Measurements from ENCODE around the gene MICU2.

Gene MICU2

GRCh38 chr13:21522847-21523246 is 81.1 kb downstream of the MICU2 start:
- Histone ChIP-seq H3K4me3 (ENCODE audit: insufficient read depth, low read length, poor library complexity, severe bottlenecking) (no peak overlapping the region), H3K9ac (ENCODE audit: low read length) (no peak overlapping the region), H3K27me3 (ENCODE audit: low read length) (no peaks in the 10 kb centered on the region), H3K36me3 (ENCODE audit: low read length) (peaks cover 8% of the 10 kb centered on the region; the same call in 1 of the 2 replicates), H3K27ac (ENCODE audit: low read depth, low read length) (no peak overlapping the region), H3F3A (ENCODE audit: insufficient read depth) (no peaks in the 10 kb centered on the region), H3K9me2 (replicated peaks; ENCODE audit: insufficient read depth, low read length) (no peaks in the 10 kb centered on the region), H4K20me1 (ENCODE audit: low read depth, low read length) (no peaks in the 10 kb centered on the region), H3K4me2 (ENCODE audit: low read depth, low read length, poor library complexity, severe bottlenecking) (no peak overlapping the region), H3K79me2 (ENCODE audit: insufficient read depth, low read length) (no peaks in the 10 kb centered on the region), H2AFZ (ENCODE audit: low read depth, low read length, severe bottlenecking) (no peak overlapping the region), H3K9me3 (ENCODE audit: insufficient read depth, low read length) (no peaks in the 10 kb centered on the region)
- TF ChIP-seq CTCF (IDR thresholded peaks at IDR 0.05; ENCODE audit: insufficient read depth, low read length, poor library complexity, severe bottlenecking) (no peak), EZH2phosphoT487 (conservative IDR thresholded peaks at IDR 0.05; ENCODE audit: low read length) (no peak)

- Histone ChIP-seq H3K4me3 (ENCODE audit: insufficient read depth, low read length, poor library complexity, severe bottlenecking) (no peak overlapping the region), H3K9ac (ENCODE audit: low read length) (no peak overlapping the region), H2AFZ (ENCODE audit: low read depth, low read length, severe bottlenecking) (no peak overlapping the region), H3K9me3 (ENCODE audit: insufficient read depth, low read length) (no peaks in the 10 kb centered on the region), H3K79me2 (ENCODE audit: insufficient read depth, low read length) (no peaks in the 10 kb centered on the region), H4K20me1 (ENCODE audit: low read depth, low read length) (no peaks in the 10 kb centered on the region), H3K27ac (ENCODE audit: low read depth, low read length) (no peak overlapping the region), H3F3A (ENCODE audit: insufficient read depth) (no peaks in the 10 kb centered on the region), H3K9me2 (replicated peaks; ENCODE audit: insufficient read depth, low read length) (no peaks in the 10 kb centered on the region), H3K4me2 (ENCODE audit: low read depth, low read length, poor library complexity, severe bottlenecking) (no peak overlapping the region), H3K27me3 (ENCODE audit: low read length) (no peaks in the 10 kb centered on the region), H3K36me3 (ENCODE audit: low read length) (peaks cover 8% of the 10 kb centered on the region; the same call in 1 of the 2 replicates)
- TF ChIP-seq EZH2phosphoT487 (conservative IDR thresholded peaks at IDR 0.05; ENCODE audit: low read length) (no peak), CTCF (IDR thresholded peaks at IDR 0.05; ENCODE audit: insufficient read depth, low read length, poor library complexity, severe bottlenecking) (no peak)
Measured at GRCh38 chr13:21522130-21522529, 81.8 kb downstream of the MICU2 start.

- Histone ChIP-seq H3K9ac (ENCODE audit: low read length) (no peak overlapping the region), H3K4me3 (ENCODE audit: insufficient read depth, low read length, poor library complexity, severe bottlenecking) (no peak overlapping the region), H3K9me3 (ENCODE audit: insufficient read depth, low read length) (no peaks in the 10 kb centered on the region), H3K9me2 (replicated peaks; ENCODE audit: insufficient read depth, low read length) (no peaks in the 10 kb centered on the region), H3K27me3 (ENCODE audit: low read length) (no peaks in the 10 kb centered on the region), H3K27ac (ENCODE audit: low read depth, low read length) (no peak overlapping the region), H4K20me1 (ENCODE audit: low read depth, low read length) (no peaks in the 10 kb centered on the region), H3K4me2 (ENCODE audit: low read depth, low read length, poor library complexity, severe bottlenecking) (no peak overlapping the region), H2AFZ (ENCODE audit: low read depth, low read length, severe bottlenecking) (no peak overlapping the region), H3K36me3 (ENCODE audit: low read length) (peaks cover 8% of the 10 kb centered on the region; the same call in 1 of the 2 replicates), H3F3A (ENCODE audit: insufficient read depth) (0 out of 2 replicates have a peak, but pooled peaks cover 4% of the 10 kb centered on the region), H3K79me2 (ENCODE audit: insufficient read depth, low read length) (no peaks in the 10 kb centered on the region)
- no peak for TF ChIP-seq CTCF (IDR thresholded peaks at IDR 0.05; ENCODE audit: insufficient read depth, low read length, poor library complexity, severe bottlenecking)
- no peak for TF ChIP-seq EZH2phosphoT487 (conservative IDR thresholded peaks at IDR 0.05; ENCODE audit: low read length)
Measured at GRCh38 chr13:21518617-21519144, 85.3 kb downstream of the MICU2 start.
